ENCODE results near the gene TCF15. TPM values are rescaled to one million over a fixed set of nuclear protein-coding genes. Genes with fewer than 3 reads are reported as not detected.

Gene TCF15
- total and polyA plus RNA-seq, 2 of the 13 experiments (the other 11 are each of a cell fraction or from before 2014, with no cell fraction given), result not detected

GRCh38 chr20:584161-584970, 25.7 kb downstream of the TCF15 start (continued):
- TF ChIP-seq ZNF780A (CRISPR knock-in tag; IDR thresholded peaks at IDR 0.05) (no peak), ZNF784 (CRISPR knock-in tag; IDR thresholded peaks at IDR 0.05; ENCODE audit: borderline replicate concordance) (no peak), ZNF143 (CRISPR knock-in tag; IDR thresholded peaks at IDR 0.05) (peak; percentile 85), MED1 (CRISPR knock-in tag; IDR thresholded peaks at IDR 0.05) (no peak), ZNF7 (CRISPR knock-in tag; IDR thresholded peaks at IDR 0.05) (no peak), TEAD2 (CRISPR knock-in tag; IDR thresholded peaks at IDR 0.05) (no peak), RFXAP (CRISPR knock-in tag; IDR thresholded peaks at IDR 0.05; ENCODE audit: borderline replicate concordance) (no peak), ZBTB37 (CRISPR knock-in tag; IDR thresholded peaks at IDR 0.05) (no peak), HCFC1 (IDR thresholded peaks at IDR 0.05; ENCODE audit: low read depth, low read length) (peak; percentile 66; the same call in 1 of the 2 replicates), SUZ12 (IDR thresholded peaks at IDR 0.05; ENCODE audit: low read depth, low read length) (peak; percentile 39; the same call in 1 of the 2 replicates), ATF4 (CRISPR knock-in tag; IDR thresholded peaks at IDR 0.05) (peak in 1 of 2 experiments; percentile 28; a peak in 1 of 4 replicates), ATF6 (CRISPR knock-in tag; conservative IDR thresholded peaks at IDR 0.05) (no peak), ZBTB7B (CRISPR knock-in tag; IDR thresholded peaks at IDR 0.05) (no peak), CREBL2 (CRISPR knock-in tag; IDR thresholded peaks at IDR 0.05; ENCODE audit: borderline replicate concordance) (no peak), ZNF770 (CRISPR knock-in tag; IDR thresholded peaks at IDR 0.05) (no peak), FLYWCH1 (CRISPR knock-in tag; IDR thresholded peaks at IDR 0.05) (no peak), FOSL1 (CRISPR knock-in tag; IDR thresholded peaks at IDR 0.05; ENCODE audit: borderline replicate concordance) (peak; percentile 15; the same call in 1 of the 2 replicates), JUNB (CRISPR knock-in tag; IDR thresholded peaks at IDR 0.05; ENCODE audit: borderline replicate concordance) (no peak), ATF7-NPFF (CRISPR knock-in tag; IDR thresholded peaks at IDR 0.05; ENCODE audit: low read depth) (no peak), DBP (CRISPR knock-in tag; IDR thresholded peaks at IDR 0.05; ENCODE audit: not compliant biosample characterization) (no peak), ZFYVE20 (CRISPR knock-in tag; IDR thresholded peaks at IDR 0.05; ENCODE audit: borderline replicate concordance, low read depth) (no peak)

All from HepG2 (cell line).